ENCODE measurements around the gene VIPR2.

- no peak for TF ChIP-seq POLR2A (IDR thresholded peaks at IDR 0.05)
- TF ChIP-seq, protein P1, sequence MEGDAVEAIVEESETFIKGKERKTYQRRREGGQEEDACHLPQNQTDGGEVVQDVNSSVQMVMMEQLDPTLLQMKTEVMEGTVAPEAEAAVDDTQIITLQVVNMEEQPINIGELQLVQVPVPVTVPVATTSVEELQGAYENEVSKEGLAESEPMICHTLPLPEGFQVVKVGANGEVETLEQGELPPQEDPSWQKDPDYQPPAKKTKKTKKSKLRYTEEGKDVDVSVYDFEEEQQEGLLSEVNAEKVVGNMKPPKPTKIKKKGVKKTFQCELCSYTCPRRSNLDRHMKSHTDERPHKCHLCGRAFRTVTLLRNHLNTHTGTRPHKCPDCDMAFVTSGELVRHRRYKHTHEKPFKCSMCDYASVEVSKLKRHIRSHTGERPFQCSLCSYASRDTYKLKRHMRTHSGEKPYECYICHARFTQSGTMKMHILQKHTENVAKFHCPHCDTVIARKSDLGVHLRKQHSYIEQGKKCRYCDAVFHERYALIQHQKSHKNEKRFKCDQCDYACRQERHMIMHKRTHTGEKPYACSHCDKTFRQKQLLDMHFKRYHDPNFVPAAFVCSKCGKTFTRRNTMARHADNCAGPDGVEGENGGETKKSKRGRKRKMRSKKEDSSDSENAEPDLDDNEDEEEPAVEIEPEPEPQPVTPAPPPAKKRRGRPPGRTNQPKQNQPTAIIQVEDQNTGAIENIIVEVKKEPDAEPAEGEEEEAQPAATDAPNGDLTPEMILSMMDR (IDR thresholded peaks at IDR 0.05) = no peak
Measured at GRCh38 chr7:159146084-159146858, 1.6 kb upstream of the VIPR2 start.
